Peyer's patch (tissue), 4 donors: ENCODE measurements around the gene SLC3A2. TPM values are rescaled to one million over a fixed set of nuclear protein-coding genes. Genes with fewer than 3 reads are reported as not detected.
A peak's percentile ranks its signal among the peaks of the same experiment; 100 is the strongest.

Experiments
- DNase-seq, 3 donors: peaks; one replicate each; pipeline ENCODE4 v3.0.0-alpha.2; 2017 to 2019
- H3K27ac ChIP-seq, 4 donors: fragments of 200-600 bp; sonication (generic); one replicate each; pipeline ENCODE4 v1.5.1; 2016 to 2019
- H3K27me3 ChIP-seq, 2 donors: fragments of 200-600 bp; sonication (generic); one replicate each; pipeline ENCODE4 v1.5.1; 2019
- H3K36me3 ChIP-seq, 3 donors: fragments of 200-600 bp; sonication (generic); one replicate each; pipeline ENCODE4 v1.5.1; 2016 to 2019
- H3K4me1 ChIP-seq, 4 donors: fragments of 200-600 bp; sonication (generic); one replicate each; pipeline ENCODE4 v1.5.1; 2016 to 2019
- H3K4me3 ChIP-seq, 4 donors: fragments of 200-600 bp; sonication (generic); 1 replicate in 3 of 4; 2 replicates in 1 of 4; pipeline ENCODE4 v1.5.1; 2016 to 2019; ENCODE audit warnings: mild to moderate bottlenecking in 1 of 4
- H3K9me3 ChIP-seq, 4 donors: fragments of 200-600 bp; sonication (generic); one replicate each; pipeline ENCODE4 v1.5.1; 2016 to 2019; ENCODE audit warnings: mild to moderate bottlenecking in 1 of 4
- CTCF ChIP-seq, 6 experiments: fragments of 450-650 bp in 4 of 6; fragments of 200-600 bp in 2 of 6; sonication (generic) in 1 of 6; IDR thresholded peaks; one replicate each; pipeline ENCODE4 v1.5.1; 2017 to 2019; ENCODE audit warnings: antibody characterized with exemption in 6 of 6, mild to moderate bottlenecking in 3 of 6, moderate library complexity in 1 of 6
- POLR2A ChIP-seq, 2 donors: fragments of 450-650 bp; IDR thresholded peaks; one replicate each; pipeline ENCODE4 v1.5.1; 2017; ENCODE audit warnings: antibody characterized with exemption in 2 of 2, mild to moderate bottlenecking in 2 of 2, moderate library complexity in 2 of 2
- total RNA-seq, 4 donors: library from RNA; depleted of rRNA; stranded (reverse); fragments of >200 nt; gene quantifications; one replicate each; pipeline ENCODE4 v1.1.0, GENCODE V29; 2016

The SLC3A2 gene
- total RNA-seq, 4 donors from 2014 or later = 64.4 to 253 (median 207) TPM

- Histone ChIP-seq H3K36me3 (peaks cover 0 to 53% (median 3%) of the 10 kb centered on the region in 3 donors), H3K27me3 (no peaks in the 10 kb centered on the region), H3K4me3 (no peak overlapping the region), H3K4me1 (peaks cover 0 to 57% (median 2%) of the 10 kb centered on the region in 4 donors), H3K27ac (peak overlapping the region in 3 of 4 donors; percentile 62 to 91 (median 79)), H3K9me3 (no peaks in the 10 kb centered on the region)
- no peak for DNase-seq
- TF ChIP-seq POLR2A (IDR thresholded peaks at IDR 0.05) (no peak), CTCF (IDR thresholded peaks at IDR 0.05) (no peak)
These were observed 8.4 kb downstream of the SLC3A2 start for GRCh38 chr11:62889126-62889483.

- H3K27me3 ChIP-seq = no peaks in the 10 kb centered on the region
- peak overlapping the region in 3 of 4 donors; percentile 62 to 91 (median 79) for H3K27ac ChIP-seq
- H3K9me3 ChIP-seq = no peaks in the 10 kb centered on the region
- peaks cover 0 to 51% (median 2%) of the 10 kb centered on the region in 4 donors for H3K4me1 ChIP-seq
- no peak overlapping the region for H3K4me3 ChIP-seq
- TF ChIP-seq CTCF (IDR thresholded peaks at IDR 0.05) (no peak), POLR2A (IDR thresholded peaks at IDR 0.05) (peak in 1 of 2 donors; percentile 33)
- H3K36me3 ChIP-seq = peaks cover 0 to 46% (median 3%) of the 10 kb centered on the region in 3 donors
- DNase-seq = peak in 2 of 3 donors; percentile 68 to 84
These were observed 9.1 kb downstream of the SLC3A2 start for GRCh38 chr11:62889484-62890437.

- H3K27ac ChIP-seq = peak overlapping the region in 1 of 4 donors; percentile 55
These were observed 11.6 kb downstream of the SLC3A2 start for GRCh38 chr11:62892077-62892922.

GRCh38 chr11:62895501-62895900 is 14.8 kb downstream of the SLC3A2 start:
- TF ChIP-seq CTCF (IDR thresholded peaks at IDR 0.05) (no peak), POLR2A (IDR thresholded peaks at IDR 0.05) (no peak)
- DNase-seq = no peak
- Histone ChIP-seq H3K36me3 (no peaks in the 10 kb centered on the region), H3K4me3 (no peak overlapping the region), H3K9me3 (no peaks in the 10 kb centered on the region), H3K4me1 (peaks cover 0 to 15% (median 0%) of the 10 kb centered on the region in 4 donors), H3K27me3 (no peaks in the 10 kb centered on the region), H3K27ac (no peak overlapping the region)

More at GRCh38 chr11:62892077-62892922, 11.6 kb downstream of the SLC3A2 start:
- Histone ChIP-seq H3K4me3 (no peak overlapping the region), H3K4me1 (peaks cover 0 to 39% (median 2%) of the 10 kb centered on the region in 4 donors), H3K36me3 (peaks cover 0 to 21% (median 3%) of the 10 kb centered on the region in 3 donors), H3K27me3 (no peaks in the 10 kb centered on the region), H3K9me3 (no peaks in the 10 kb centered on the region)
- TF ChIP-seq CTCF (IDR thresholded peaks at IDR 0.05) = no peak
- TF ChIP-seq POLR2A (IDR thresholded peaks at IDR 0.05) = no peak
- no peak for DNase-seq

- no peaks in the 10 kb centered on the region for H3K36me3 ChIP-seq
- H3K27ac ChIP-seq = no peak overlapping the region
- no peaks in the 10 kb centered on the region for H3K27me3 ChIP-seq
- H3K9me3 ChIP-seq = no peaks in the 10 kb centered on the region
- TF ChIP-seq CTCF (IDR thresholded peaks at IDR 0.05) (no peak), POLR2A (IDR thresholded peaks at IDR 0.05) (no peak)
- no peak for DNase-seq
- H3K4me3 ChIP-seq = no peak overlapping the region
- H3K4me1 ChIP-seq = peaks cover 0 to 9% (median 0%) of the 10 kb centered on the region in 4 donors
These were observed 15.4 kb downstream of the SLC3A2 start for GRCh38 chr11:62896049-62896448.
